GM21825 (cell line): Measurements from ENCODE around the gene KLHL25.

ENCODE experiments used
- ATAC-seq: cut with Tn5 transposase; IDR thresholded peaks from one replicate; pipeline ENCODE4 v1.9.1; 2021; ENCODE audit warnings: mild to moderate bottlenecking, moderate library complexity; ENCODE audit not compliant: unreplicated experiment

KLHL25 gene

DNA sequence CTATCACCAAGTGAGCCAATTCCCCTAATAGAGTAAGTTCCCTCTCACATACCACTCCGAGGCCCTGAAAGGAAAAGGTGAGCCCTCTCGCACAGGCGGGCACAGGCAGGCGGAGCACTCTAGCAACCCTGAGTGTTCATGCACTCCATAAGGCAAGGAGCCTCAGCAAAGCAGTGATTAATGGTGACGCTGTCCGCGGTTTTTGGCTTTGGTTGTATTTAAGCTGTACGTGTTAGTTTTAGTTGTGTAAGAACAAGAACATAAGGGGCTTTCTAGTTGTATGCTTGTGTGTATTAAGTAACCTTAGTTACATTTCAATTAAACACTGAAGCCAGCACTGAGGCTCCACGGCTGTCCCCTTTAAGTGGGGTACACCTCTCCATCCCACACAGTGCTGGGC lies 33.1 kb downstream of the KLHL25 start:
- no peak for ATAC-seq

DNA sequence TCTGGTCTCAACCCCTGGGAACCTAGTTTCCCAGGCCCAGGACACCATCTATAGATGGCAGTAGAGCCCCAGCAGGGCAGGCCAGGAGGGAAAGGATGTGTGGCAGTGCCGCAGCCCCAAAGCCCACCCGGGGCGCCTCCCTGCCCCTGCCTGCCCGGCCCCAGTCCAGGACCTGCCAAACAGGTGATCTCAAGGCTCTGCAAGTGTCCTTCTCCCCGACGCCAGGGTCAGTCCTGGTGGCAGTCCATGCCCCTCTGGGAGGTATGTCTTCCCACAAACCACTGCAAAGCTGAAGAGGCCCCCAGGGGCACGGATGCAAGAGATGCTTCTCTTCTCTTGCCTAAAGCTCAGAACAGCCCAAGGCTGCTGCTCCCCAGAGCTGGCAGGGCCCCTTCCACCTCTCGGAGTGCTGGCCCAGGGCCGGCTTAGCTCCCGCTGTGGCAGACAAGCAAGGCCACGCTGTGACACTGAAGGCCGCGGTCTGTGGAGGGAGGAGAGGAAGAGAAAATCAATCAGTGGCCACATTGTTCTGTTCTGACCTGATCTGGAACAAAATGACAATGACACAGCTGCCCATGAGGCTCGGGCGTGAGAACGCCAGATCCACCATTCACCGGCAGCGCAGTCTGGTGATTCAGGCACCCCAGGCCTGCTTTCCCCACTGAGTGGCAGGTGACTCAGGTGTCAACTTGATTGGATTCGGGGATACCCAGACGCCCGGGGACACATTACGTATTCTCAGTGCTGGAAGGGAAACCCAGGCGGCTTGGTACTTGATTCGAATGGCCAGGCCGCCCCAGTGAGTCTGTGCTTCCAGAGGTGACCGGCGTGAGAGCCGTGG lies 34.0 kb downstream of the KLHL25 start:
- no peak for ATAC-seq

DNA sequence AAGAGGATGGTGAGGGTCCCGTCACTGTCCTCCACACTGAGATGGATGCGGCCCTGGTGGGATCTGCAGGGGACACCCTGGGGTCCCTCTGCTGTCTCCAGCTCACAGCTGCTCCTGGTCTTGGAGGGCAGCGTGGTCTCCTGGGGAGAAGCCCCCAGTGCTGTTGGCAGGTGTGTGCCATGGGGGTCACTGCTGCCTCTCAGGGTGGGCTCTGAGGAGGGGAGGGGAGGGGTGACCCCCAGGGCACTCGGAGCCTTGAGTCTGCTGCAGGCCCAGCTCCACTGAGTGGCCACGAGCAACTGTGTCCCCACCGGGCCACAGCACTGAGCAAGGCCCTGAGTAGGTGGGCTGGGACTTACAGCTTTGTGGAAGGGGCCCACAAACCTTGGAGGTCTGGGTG lies 34.7 kb downstream of the KLHL25 start:
- ATAC-seq = no peak

DNA sequence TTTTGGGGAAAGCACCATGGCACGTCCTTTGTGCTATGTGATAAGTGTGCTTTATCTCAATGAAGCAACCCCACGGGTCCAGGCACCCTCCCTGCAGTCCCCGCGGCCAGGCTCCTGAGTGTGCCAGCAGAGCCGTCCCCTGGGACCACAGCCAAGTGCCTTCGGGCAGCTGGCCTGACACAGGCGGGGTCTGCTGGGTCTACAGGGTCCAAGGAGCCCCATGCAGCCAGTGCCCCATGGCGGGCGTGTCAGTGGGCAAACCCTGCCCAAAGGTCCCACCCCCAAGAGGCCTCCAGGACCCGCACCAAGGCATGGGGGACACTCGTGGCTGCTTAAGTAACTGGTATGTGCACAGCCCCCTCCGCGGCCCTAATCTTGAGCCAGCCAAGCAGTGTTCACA lies 35.3 kb downstream of the KLHL25 start:
- ATAC-seq = no peak

DNA sequence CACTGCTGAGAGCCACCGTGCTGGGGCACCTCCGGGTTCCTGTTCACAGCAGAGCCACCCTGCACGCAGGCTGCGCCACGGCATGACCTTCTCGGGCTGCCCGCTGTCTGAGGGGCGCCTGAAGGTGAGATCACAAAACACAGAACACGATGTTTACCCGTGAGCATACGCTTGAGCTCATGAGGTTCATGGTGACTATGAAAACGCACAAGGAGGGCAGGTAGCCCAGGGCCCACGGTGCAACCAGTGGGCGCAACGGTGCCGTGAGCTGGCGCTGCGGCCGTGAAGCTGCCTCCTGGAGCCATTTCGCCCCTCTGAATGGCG lies 36.1 kb downstream of the KLHL25 start:
- no peak for ATAC-seq

DNA sequence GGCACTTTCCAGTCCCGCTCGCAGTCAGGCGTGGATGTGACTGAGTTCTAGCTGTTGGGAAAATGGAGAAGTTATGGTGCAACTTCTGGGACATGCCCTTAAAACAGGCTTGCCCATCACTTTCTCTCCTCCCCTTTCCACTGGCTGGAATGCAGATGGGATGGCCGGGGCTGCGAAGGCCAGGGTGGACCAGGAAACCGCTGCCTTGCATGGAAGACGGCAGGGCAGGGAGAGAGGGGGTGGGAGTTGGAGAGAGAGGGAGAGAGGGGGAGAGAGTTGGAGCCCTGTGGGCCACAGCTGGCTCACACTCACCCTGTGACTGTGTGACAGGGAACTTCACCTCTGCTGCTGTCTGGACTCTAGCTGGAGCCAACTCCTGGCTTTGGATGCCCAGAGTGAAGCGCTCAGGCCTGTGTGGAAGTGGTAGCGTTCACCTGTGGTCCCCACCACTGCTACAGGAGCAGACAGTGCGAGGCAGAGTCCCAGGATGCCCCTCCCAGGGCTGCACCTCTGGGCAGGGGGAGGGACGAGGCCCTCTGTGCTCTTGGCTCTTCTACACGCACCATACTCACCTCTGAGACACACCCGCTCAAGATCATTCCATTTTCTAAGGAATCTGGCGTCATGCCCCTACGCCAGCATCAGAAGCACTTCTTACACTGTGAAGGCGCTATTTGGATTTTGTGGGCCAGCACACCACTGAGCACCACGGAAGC lies 36.6 kb downstream of the KLHL25 start:
- no peak for ATAC-seq

DNA sequence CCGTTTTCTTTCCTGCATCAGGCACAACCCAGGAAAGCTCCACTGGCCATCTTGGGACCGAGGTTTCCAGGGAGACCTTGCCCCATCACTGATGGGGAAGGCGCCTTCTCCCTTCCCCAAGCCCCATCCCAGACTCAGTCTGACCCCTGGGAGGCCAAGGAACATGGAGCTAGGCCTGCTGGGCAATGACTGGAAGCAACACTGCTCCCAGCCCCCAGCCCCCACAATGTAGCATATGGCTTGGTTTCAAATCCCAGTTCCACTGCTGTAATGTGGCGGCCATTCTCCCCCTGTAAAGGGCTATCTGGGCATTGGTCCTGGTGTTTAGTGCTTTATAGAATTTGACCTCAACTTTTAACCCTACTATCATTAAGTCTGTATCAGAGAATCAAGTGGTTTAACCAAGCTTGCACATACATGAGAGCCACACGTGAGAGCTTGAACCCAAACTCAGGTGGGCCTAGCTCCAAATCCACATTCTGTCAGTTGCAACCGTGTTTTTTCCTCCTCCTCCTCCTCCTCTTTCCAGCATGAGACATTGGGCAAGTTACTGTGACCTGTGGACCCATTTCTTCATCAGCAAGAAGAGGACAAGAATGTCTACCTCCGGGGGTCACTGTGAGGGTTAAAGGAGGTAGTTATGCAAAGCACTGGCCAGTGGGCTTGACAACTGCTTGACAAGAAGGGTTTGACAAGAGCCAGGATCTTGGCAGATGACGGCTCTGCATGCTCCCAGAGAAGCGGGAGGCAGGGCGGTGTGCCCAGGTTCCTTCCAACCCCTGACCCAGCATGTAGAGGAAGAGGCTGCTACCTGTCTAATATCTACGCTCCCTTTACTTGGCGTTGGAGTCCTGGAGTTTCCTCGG lies 37.4 kb downstream of the KLHL25 start:
- ATAC-seq = no peak

DNA sequence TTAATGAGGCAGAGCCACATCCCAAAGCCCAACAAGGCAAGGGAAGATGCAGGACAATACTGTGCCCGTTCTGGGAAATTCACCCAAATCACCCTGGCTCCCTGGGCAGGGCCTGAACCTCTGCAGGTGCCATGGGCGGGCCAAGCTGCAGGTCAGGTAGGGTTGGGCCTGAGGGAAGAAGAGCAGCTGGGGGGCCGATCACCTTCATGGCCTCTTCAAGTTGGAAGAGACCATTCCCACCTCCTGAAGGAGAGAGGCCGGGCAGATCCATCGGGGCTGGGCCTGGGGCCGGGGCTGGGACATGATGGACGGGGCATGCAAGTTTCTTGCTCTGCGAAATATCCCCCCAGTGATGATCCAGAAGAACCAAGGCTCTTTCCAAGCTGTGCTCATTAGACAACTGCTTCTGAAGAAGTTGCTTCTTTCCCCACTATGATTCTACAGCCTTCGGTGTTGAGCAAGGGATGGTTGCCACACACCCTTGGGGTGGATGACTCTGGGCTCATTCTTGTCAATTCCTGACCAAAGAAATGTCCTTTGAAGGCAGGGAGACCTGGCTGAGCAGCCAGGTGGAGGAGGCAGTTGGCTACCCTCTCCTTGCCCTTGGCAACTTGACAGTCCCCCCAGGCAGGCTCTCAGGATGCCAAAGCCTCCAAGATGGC lies 38.2 kb downstream of the KLHL25 start:
- no peak for ATAC-seq

DNA sequence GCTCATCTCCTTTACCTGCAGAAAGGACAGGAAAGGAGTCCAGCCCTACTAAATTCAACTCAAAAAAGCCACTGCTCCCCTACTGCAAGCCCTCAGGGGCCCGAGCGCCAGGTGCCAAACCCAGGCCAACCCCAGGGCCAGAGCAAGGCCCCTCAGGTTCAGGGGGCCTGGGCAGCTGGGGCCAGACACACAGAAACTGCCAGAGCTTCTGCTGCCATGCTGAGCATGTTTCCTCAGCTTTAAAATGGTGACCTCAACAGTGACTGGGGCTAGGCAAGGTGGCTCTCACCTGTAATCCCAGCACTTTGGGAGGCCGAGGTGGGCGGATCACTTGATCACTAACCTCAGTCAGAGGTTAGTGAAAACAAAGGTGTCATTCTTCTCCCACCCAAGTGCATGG lies 38.8 kb downstream of the KLHL25 start:
- ATAC-seq = no peak

DNA sequence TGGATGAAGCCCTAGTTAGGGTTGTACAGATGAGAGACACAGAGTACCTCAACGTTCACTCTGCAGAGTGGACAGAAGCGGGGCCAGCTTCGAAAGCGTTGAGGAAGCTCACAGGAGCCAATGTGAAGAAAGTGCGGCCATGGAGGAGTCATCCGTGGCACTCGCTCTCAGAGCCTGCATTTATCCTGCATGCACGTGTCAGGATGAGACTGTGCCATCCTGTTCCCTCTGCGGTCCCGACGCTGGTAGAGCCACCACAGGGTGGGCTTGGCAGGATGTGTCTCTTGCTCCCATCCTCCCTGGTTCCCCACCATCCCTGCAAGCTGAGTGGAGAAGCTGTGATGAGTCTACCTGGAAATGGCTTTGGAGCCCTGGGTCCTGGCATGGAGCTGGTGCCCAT lies 39.3 kb downstream of the KLHL25 start:
- no peak for ATAC-seq

DNA sequence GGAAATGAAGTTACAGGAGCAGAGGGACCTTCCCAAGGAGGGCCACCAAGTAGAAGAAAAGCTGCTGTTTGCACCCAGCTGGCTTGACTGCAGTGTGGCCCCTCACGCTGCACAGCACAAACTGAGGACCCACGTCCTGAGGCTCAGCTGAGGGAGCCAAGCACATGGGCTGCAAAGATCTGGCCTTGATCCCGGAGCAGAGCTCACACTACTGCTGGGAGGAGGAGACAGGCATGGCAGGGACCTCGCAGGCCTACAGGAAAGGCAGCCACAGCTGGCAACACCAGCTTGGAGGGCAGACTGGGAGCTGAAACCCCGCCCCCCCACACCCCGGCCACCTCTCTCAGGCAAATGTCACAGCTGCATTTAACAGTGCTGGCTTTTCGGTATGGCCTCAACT lies 39.7 kb downstream of the KLHL25 start:
- no peak for ATAC-seq

DNA sequence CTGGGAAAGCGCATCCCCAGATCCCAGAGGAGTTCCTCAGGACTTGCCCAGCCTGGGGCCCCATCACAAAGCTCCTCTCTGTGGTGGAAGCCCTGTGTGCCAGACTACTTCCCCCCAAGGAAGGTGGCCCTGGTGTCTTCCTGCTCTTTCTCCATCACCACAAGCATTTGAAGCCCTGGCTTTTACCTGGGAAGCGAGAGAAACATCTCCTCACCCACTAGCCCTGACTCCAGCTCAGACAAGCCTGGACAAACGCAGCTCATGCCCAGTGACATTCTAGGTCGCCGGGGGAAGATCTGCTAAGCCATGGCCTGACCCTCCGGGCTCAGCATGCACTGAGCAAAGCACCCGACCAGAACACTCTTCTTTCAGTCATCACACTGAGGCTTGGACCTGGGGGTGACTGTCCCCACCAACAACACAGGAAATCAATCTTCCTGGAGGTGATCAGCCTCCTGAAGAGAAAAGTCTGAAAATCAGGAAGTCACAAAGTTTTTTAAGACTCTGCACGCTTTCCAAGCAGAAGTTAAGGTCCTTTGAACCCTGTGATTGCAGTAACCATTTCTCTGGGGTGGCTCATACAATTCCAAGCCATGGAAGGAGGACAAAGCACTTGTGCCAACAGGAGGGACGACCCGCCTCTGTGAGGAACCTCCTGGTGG lies 40.8 kb downstream of the KLHL25 start:
- ATAC-seq = no peak

DNA sequence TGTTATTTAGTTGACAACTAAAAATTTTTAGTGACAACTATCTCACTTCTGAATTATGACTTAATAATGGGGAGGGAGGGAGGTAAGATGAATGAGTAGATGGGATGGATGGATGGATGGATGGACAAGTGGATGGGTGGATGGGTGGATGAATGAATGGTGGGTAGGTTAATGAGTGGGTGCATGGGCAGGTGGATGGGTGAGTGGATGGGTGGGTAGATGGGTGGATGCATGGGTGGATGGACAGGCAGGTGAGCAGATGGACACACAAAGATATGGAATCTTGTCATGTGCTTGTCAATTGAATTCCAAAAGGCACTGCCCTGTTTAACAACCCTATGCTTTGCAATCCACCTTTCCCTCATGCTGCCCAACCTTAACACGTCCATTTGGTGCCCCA lies 41.5 kb downstream of the KLHL25 start:
- ATAC-seq = no peak

DNA sequence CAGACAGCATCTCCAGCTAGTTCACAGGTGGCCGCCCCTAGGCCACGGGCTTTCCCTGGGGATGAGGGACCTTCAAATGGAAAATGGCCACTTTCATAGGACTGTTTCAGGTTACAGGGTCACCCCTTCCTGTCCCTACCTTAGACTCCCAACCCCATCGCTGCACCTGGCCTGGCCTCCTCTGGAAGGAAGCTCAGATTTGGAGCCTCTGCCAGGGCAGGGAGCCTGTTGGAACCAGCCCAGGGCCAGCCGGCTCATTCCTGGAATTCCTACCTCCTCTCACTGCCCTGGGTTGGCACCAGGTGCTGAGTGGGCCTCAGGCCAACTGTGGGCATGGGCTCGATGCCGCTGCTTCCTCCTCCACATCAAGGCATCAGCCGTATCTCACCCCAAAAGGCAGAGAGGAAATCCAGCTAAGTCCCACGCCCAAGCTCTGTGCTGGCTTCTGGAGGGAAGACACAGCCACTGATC lies 42.2 kb downstream of the KLHL25 start:
- no peak for ATAC-seq

DNA sequence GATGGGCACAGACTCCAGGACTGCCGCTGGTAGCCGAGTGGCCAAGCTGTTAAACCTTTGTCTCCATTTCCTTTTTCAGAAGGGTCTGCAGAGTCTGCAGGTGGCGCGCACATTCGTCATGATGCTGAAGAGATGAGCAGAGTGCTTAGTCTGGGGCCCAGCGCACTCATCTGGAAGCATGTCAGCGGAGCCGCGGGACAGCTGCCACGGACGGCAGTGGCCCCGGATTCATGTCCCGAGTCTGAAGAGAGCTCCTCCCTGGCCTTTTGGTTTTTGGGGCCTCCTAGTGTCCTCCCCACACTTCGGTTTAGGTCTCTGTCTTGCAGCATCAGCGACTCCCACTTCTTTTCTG lies 42.6 kb downstream of the KLHL25 start:
- ATAC-seq = no peak

DNA sequence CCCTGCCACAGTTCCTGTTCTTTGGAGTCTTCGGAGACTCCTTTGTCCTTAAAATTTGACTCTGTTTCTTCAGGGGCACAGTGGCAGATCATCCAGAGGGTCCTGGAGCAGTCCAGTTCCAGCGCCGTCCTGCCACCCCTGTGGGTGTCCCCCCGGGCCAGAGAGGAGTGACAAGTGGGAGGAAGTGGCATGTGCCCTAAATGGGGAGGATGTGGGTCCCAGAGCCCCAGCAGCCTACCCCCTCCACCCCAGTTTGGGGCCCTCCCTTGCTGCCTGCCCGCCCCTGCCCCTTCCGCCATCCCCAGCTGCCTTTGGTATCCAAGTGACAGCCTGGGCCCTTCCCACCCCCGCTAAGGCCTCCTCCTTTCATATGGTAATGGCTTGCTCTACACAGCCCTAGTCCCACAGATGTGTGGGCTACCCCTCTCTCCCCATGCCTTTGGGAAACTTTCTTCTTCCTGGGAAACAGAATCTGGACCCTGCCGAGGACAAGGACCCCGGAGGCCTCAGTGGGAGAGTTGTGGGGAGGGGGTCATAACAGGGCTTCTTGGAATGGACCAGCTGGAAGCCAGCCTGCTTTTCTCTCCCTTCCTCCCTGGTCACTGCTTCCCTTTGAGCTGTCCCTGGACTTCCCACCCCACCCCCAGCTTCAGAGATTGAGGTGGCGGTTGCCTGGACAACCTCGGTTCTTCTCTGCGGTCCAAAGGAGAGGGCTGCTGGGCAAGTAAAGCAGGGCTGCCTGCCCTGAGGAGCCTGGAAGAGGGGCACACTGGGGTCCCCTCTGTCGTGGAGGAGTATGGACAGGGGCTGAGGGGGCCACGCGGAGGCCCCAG lies 43.2 kb downstream of the KLHL25 start:
- no peak for ATAC-seq

DNA sequence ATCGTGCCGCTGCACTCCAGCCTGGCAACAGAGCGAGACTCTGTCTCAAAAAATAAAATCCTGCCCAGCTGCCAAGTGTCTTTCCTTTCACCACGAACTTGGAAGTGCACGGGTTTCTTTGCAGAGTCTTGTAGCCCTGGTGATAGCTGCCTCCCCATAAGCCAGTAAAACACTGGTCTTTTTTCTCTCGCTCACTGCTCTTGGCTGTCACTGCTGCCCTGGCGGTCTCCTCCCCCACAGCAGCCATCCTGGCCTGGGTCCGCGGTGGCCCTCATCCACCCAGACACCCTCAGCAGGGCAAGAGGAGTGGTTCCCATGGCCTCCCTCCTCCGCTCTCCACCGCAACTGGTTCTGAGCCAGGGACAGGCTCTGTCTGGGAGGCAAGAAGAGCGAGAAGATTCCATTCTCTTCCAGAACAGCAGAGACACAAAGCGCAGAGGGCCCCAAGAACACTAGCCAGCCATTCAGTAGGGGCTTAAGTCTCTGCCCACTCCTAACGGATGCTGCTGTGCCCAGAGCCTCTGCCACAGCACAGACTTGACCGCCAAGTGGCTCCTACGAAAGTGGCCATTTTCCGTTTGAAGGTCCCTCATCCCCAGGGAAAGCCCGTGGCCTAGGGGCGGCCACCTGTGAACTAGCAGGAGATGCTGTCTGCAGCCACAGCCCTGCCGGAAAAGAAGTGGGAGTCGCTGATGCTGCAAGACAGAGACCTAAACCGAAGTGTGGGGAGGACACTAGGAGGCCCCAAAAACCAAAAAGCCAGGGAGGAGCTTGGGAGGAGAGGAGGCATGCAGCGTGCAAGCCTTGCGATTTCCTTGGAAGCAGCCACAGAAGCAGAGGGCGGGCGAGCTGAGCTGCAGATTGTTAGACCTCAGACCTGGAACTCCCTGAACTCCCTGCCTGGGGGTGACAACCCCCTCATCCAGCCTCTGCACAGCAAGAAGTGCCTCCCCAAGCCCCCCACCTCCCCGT lies 44.1 kb downstream of the KLHL25 start:
- ATAC-seq = no peak
